ENCODE results near the gene RBBP8.

RBBP8 gene

GRCh38 chr18:23068011-23068410 is 134.9 kb downstream of the RBBP8 start:
- Histone ChIP-seq H3K4me3 (IDR thresholded peaks at IDR 0.05; ENCODE audit: insufficient read depth, low read depth, low read length) (no peak overlapping the region), H3K4me1 (ENCODE audit: low read depth, poor library complexity, severe bottlenecking) (peaks cover 15% of the 10 kb centered on the region), H3K36me3 (ENCODE audit: insufficient read depth) (no peaks in the 10 kb centered on the region), H4K20me1 (ENCODE audit: insufficient read depth) (no peaks in the 10 kb centered on the region), H3K79me2 (ENCODE audit: insufficient read depth, low read depth) (no peaks in the 10 kb centered on the region), H3K27ac (no peak overlapping the region), H3K9ac (no peak overlapping the region), H3K4me2 (no peak overlapping the region), H3K27me3 (ENCODE audit: insufficient read depth, low read depth) (no peaks in the 10 kb centered on the region), H2AFZ (ENCODE audit: low read depth) (no peak overlapping the region)
- no peak for TF ChIP-seq CTCF (conservative IDR thresholded peaks at IDR 0.05; ENCODE audit: low read depth, low read length)

- Histone ChIP-seq H3K9ac (no peak overlapping the region), H2AFZ (ENCODE audit: low read depth) (no peak overlapping the region), H4K20me1 (ENCODE audit: insufficient read depth) (no peaks in the 10 kb centered on the region), H3K4me3 (IDR thresholded peaks at IDR 0.05; ENCODE audit: insufficient read depth, low read depth, low read length) (no peak overlapping the region), H3K36me3 (ENCODE audit: insufficient read depth) (no peaks in the 10 kb centered on the region), H3K4me1 (ENCODE audit: low read depth, poor library complexity, severe bottlenecking) (peaks cover 15% of the 10 kb centered on the region), H3K27ac (no peak overlapping the region), H3K4me2 (no peak overlapping the region), H3K79me2 (ENCODE audit: insufficient read depth, low read depth) (no peaks in the 10 kb centered on the region), H3K27me3 (ENCODE audit: insufficient read depth, low read depth) (no peaks in the 10 kb centered on the region)
- TF ChIP-seq CTCF (conservative IDR thresholded peaks at IDR 0.05; ENCODE audit: low read depth, low read length) = no peak
Observed at GRCh38 chr18:23068570-23069310, 135.6 kb downstream of the RBBP8 start.

GRCh38 chr18:23069481-23069880 is 136.4 kb downstream of the RBBP8 start:
- H3K4me1 ChIP-seq (ENCODE audit: low read depth, poor library complexity, severe bottlenecking) = peaks cover 15% of the 10 kb centered on the region
- TF ChIP-seq CTCF (conservative IDR thresholded peaks at IDR 0.05; ENCODE audit: low read depth, low read length) = no peak
- no peaks in the 10 kb centered on the region for H3K36me3 ChIP-seq (ENCODE audit: insufficient read depth)
- no peak overlapping the region for H3K9ac ChIP-seq
- no peaks in the 10 kb centered on the region for H3K79me2 ChIP-seq (ENCODE audit: insufficient read depth, low read depth)
- no peak overlapping the region for H2AFZ ChIP-seq (ENCODE audit: low read depth)
- H3K27me3 ChIP-seq (ENCODE audit: insufficient read depth, low read depth) = no peaks in the 10 kb centered on the region
- no peaks in the 10 kb centered on the region for H4K20me1 ChIP-seq (ENCODE audit: insufficient read depth)
- no peak overlapping the region for H3K27ac ChIP-seq
- H3K4me2 ChIP-seq = no peak overlapping the region
- H3K4me3 ChIP-seq (IDR thresholded peaks at IDR 0.05; ENCODE audit: insufficient read depth, low read depth, low read length) = no peak overlapping the region

GRCh38 chr18:23069898-23070297 is 136.8 kb downstream of the RBBP8 start:
- no peak overlapping the region for H3K9ac ChIP-seq
- no peak overlapping the region for H3K4me2 ChIP-seq
- no peak overlapping the region for H3K4me3 ChIP-seq (IDR thresholded peaks at IDR 0.05; ENCODE audit: insufficient read depth, low read depth, low read length)
- peaks cover 15% of the 10 kb centered on the region for H3K4me1 ChIP-seq (ENCODE audit: low read depth, poor library complexity, severe bottlenecking)
- TF ChIP-seq CTCF (conservative IDR thresholded peaks at IDR 0.05; ENCODE audit: low read depth, low read length) = no peak
- H3K27ac ChIP-seq = no peak overlapping the region
- H3K79me2 ChIP-seq (ENCODE audit: insufficient read depth, low read depth) = no peaks in the 10 kb centered on the region
- no peaks in the 10 kb centered on the region for H3K27me3 ChIP-seq (ENCODE audit: insufficient read depth, low read depth)
- no peak overlapping the region for H2AFZ ChIP-seq (ENCODE audit: low read depth)
- H3K36me3 ChIP-seq (ENCODE audit: insufficient read depth) = no peaks in the 10 kb centered on the region
- no peaks in the 10 kb centered on the region for H4K20me1 ChIP-seq (ENCODE audit: insufficient read depth)

Data from KMS-11 (cell line).